PC-3 (cell line): ENCODE measurements around the gene ABHD3.
"Not testable (repeated sequence)": the region's sequence is repeated elsewhere in the genome, so short reads cannot be mapped to it uniquely, and the experiment has no call there.

Source experiments
- EZH2 ChIP-seq: fragments of 300-600 bp; sonication (generic); IDR thresholded peaks from one replicate; pipeline ENCODE4 v1.6.1; 2017; ENCODE audit warnings: antibody characterized with exemption, mild to moderate bottlenecking, low read length; ENCODE audit not compliant: unreplicated experiment
- EZH2phosphoT487 ChIP-seq: fragments of 300-600 bp; sonication (generic); IDR thresholded peaks from 2 replicates; pipeline ENCODE4 v1.6.1; 2018; ENCODE audit warnings: mild to moderate bottlenecking, antibody characterized with exemption, low read length, borderline replicate concordance
- TF ChIP-seq, protein P1 (sequence below): fragments of 300-600 bp; sonication (generic); conservative IDR thresholded peaks from 2 replicates; pipeline ENCODE4 v1.5.1; 2017; ENCODE audit warnings: antibody characterized with exemption, low read depth, mild to moderate bottlenecking, low read length

- TF ChIP-seq, protein P1, sequence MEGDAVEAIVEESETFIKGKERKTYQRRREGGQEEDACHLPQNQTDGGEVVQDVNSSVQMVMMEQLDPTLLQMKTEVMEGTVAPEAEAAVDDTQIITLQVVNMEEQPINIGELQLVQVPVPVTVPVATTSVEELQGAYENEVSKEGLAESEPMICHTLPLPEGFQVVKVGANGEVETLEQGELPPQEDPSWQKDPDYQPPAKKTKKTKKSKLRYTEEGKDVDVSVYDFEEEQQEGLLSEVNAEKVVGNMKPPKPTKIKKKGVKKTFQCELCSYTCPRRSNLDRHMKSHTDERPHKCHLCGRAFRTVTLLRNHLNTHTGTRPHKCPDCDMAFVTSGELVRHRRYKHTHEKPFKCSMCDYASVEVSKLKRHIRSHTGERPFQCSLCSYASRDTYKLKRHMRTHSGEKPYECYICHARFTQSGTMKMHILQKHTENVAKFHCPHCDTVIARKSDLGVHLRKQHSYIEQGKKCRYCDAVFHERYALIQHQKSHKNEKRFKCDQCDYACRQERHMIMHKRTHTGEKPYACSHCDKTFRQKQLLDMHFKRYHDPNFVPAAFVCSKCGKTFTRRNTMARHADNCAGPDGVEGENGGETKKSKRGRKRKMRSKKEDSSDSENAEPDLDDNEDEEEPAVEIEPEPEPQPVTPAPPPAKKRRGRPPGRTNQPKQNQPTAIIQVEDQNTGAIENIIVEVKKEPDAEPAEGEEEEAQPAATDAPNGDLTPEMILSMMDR: not testable (repeated sequence)
- TF ChIP-seq EZH2, EZH2phosphoT487: not testable (repeated sequence)
Measured at GRCh38 chr18:21685556-21685981, 19.0 kb downstream of the ABHD3 start.
